ENCODE data around the gene NAGA.

NAGA gene

GRCh38 chr22:42080287-42080686 is 9.7 kb upstream of the NAGA start:
- H3K4me3 ChIP-seq (ENCODE audit: control insufficient read depth, low read depth, low read length) = peak overlapping the region; percentile 79
- no peak for TF ChIP-seq CTCF (IDR thresholded peaks at IDR 0.05; ENCODE audit: control insufficient read depth, insufficient read depth, low read depth, low read length, missing control alignments)
- no peak for DNase-seq (ENCODE audit: low read depth)

- DNase-seq (ENCODE audit: low read depth) = peak; percentile 94
- peak within 1 kb of the TSS; percentile 79 for H3K4me3 ChIP-seq (ENCODE audit: control insufficient read depth, low read depth, low read length)
- TF ChIP-seq CTCF (IDR thresholded peaks at IDR 0.05; ENCODE audit: control insufficient read depth, insufficient read depth, low read depth, low read length, missing control alignments) = no peak
These were observed 9.0 kb upstream of the NAGA start, which contains the start of gene SMDT1 for GRCh38 chr22:42079319-42080251. Gene SMDT1, plus strand, starts transcription at chr22:42079700. Its CDS starts 69 bp downstream, at chr22:42079769.

- TF ChIP-seq CTCF (IDR thresholded peaks at IDR 0.05; ENCODE audit: control insufficient read depth, insufficient read depth, low read depth, low read length, missing control alignments) = no peak
- H3K4me3 ChIP-seq (ENCODE audit: control insufficient read depth, low read depth, low read length) = peak overlapping the region; percentile 29
- no peak for DNase-seq (ENCODE audit: low read depth)
These were observed 8.1 kb upstream of the NAGA start for GRCh38 chr22:42078469-42079318.

GRCh38 chr22:42077486-42078125 is 7.0 kb upstream of the NAGA start:
- DNase-seq (ENCODE audit: low read depth) = no peak
- no peak for TF ChIP-seq CTCF (IDR thresholded peaks at IDR 0.05; ENCODE audit: control insufficient read depth, insufficient read depth, low read depth, low read length, missing control alignments)
- no peak overlapping the region for H3K4me3 ChIP-seq (ENCODE audit: control insufficient read depth, low read depth, low read length)

GRCh38 chr22:42076764-42077485 is 6.3 kb upstream of the NAGA start:
- DNase-seq (ENCODE audit: low read depth) = no peak
- no peak for TF ChIP-seq CTCF (IDR thresholded peaks at IDR 0.05; ENCODE audit: control insufficient read depth, insufficient read depth, low read depth, low read length, missing control alignments)
- H3K4me3 ChIP-seq (ENCODE audit: control insufficient read depth, low read depth, low read length) = no peak overlapping the region

All from AG09309 (cell line).